HFFc6 (cell line): Measurements from ENCODE around the gene ARPC5. TPM values are rescaled to one million over a fixed set of nuclear protein-coding genes. Genes with fewer than 3 reads are reported as not detected.

Source experiments
- DNase-seq: peaks from one replicate; pipeline ENCODE4 v3.0.0-alpha.2; 2018
- H3K27ac Mint-ChIP-seq: 2 replicates; pipeline ENCODE4 v1.8.0; 2020; ENCODE audit warnings: mild to moderate bottlenecking, mixed read lengths
- H3K27me3 Mint-ChIP-seq: 2 replicates; pipeline ENCODE4 v1.8.0; 2021; ENCODE audit warnings: mild to moderate bottlenecking, moderate library complexity, mixed read lengths; ENCODE audit not compliant: insufficient read depth
- H3K36me3 Mint-ChIP-seq: 2 replicates; pipeline ENCODE4 v1.8.0; 2021; ENCODE audit warnings: low read depth, mixed read lengths
- H3K4me1 Mint-ChIP-seq: 2 replicates; pipeline ENCODE4 v1.8.0; 2020; ENCODE audit warnings: low read depth, mixed read lengths
- H3K4me3 Mint-ChIP-seq: 2 replicates; pipeline ENCODE4 v1.8.0; 2020; ENCODE audit warnings: mild to moderate bottlenecking, moderate library complexity, mixed read lengths
- H3K9me3 Mint-ChIP-seq: 2 replicates; pipeline ENCODE4 v1.8.0; 2020; ENCODE audit warnings: mild to moderate bottlenecking, mixed read lengths
- CTCF ChIP-seq: fragments of 200-600 bp; sonication (generic); IDR thresholded peaks from 2 replicates; pipeline ENCODE4 v1.5.0; 2021; ENCODE audit warnings: antibody characterized with exemption, mild to moderate bottlenecking
- total RNA-seq, 6 experiments: library from RNA; stranded (reverse); fragmentation: NEBNext Ultra II Directional; extraction: Animal tissue kit (Norgen Biotek cat#: 25700); gene quantifications; 2 replicates in 1 of 6; 3 replicates in 5 of 6; pipeline ENCODE4 v1.2.3, GENCODE V29; 2021

Gene ARPC5
- total RNA-seq, 6 experiments from 2014 or later: 231 to 263 (median 249) TPM

- Mint-ChIP-seq H3K36me3 (peaks cover 25% of the 10 kb centered on the region), H3K4me3 (peak overlapping the region; percentile 100), H3K4me1 (peaks cover 46% of the 10 kb centered on the region), H3K27me3 (peaks cover 7% of the 10 kb centered on the region), H3K9me3 (peaks cover 4% of the 10 kb centered on the region; the same call in 1 of the 2 replicates), H3K27ac (peak overlapping the region; percentile 99)
- TF ChIP-seq CTCF: no peak
- DNase-seq: no peak
Observed at GRCh38 chr1:183636783-183637182, 1.2 kb upstream of the ARPC5 start.

DNA sequence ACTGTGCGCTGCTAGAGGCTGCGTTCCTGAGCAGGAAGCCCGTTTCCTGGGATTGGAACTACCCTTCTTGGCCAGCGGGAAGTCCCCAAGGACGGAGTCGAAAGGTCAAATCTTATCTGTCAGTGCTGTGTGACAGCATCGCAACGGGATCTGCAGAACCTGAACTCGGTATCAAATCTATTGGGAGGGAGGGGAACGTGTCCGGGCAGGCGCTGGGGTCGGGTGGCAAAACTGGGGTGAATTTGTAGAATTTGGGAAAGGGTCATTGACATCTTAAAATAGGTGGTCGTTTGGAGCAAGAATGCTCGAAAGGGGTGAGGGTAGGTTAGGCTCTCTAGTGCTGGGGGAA lies 725 bp upstream of the ARPC5 start:
- TF ChIP-seq CTCF: no peak
- H3K9me3 Mint-ChIP-seq: peaks cover 4% of the 10 kb centered on the region; the same call in 1 of the 2 replicates
- H3K27me3 Mint-ChIP-seq: peaks cover 7% of the 10 kb centered on the region
- H3K36me3 Mint-ChIP-seq: peaks cover 29% of the 10 kb centered on the region
- peak overlapping the region; percentile 100 for H3K4me3 Mint-ChIP-seq
- H3K4me1 Mint-ChIP-seq: peaks cover 50% of the 10 kb centered on the region
- peak overlapping the region; percentile 99 for H3K27ac Mint-ChIP-seq
- DNase-seq: no peak

- TF ChIP-seq CTCF: no peak
- Mint-ChIP-seq H3K4me1 (peaks cover 56% of the 10 kb centered on the region), H3K36me3 (peaks cover 39% of the 10 kb centered on the region), H3K4me3 (peak overlapping the region; percentile 100), H3K27me3 (peaks cover 7% of the 10 kb centered on the region), H3K9me3 (peaks cover 4% of the 10 kb centered on the region; the same call in 1 of the 2 replicates), H3K27ac (peak overlapping the region; percentile 99)
- no peak for DNase-seq
Observed at GRCh38 chr1:183635099-183635605, 431 bp downstream of the ARPC5 start.

- Mint-ChIP-seq H3K36me3 (peaks cover 41% of the 10 kb centered on the region), H3K27ac (peak overlapping the region; percentile 99), H3K9me3 (peaks cover 4% of the 10 kb centered on the region; the same call in 1 of the 2 replicates), H3K4me1 (peaks cover 56% of the 10 kb centered on the region), H3K27me3 (peaks cover 7% of the 10 kb centered on the region), H3K4me3 (peak overlapping the region; percentile 100)
- no peak for DNase-seq
- no peak for TF ChIP-seq CTCF
Observed at GRCh38 chr1:183634429-183635065, 1.0 kb downstream of the ARPC5 start.

GRCh38 chr1:183633676-183634343 lies 1.8 kb downstream of the ARPC5 start:
- H3K4me1 Mint-ChIP-seq: peaks cover 62% of the 10 kb centered on the region
- H3K4me3 Mint-ChIP-seq: peak overlapping the region; percentile 100
- peaks cover 49% of the 10 kb centered on the region for H3K36me3 Mint-ChIP-seq
- peak; percentile 89 for DNase-seq
- peaks cover 7% of the 10 kb centered on the region for H3K27me3 Mint-ChIP-seq
- H3K9me3 Mint-ChIP-seq: peaks cover 4% of the 10 kb centered on the region; the same call in 1 of the 2 replicates
- peak; percentile 77 for TF ChIP-seq CTCF
- H3K27ac Mint-ChIP-seq: peak overlapping the region; percentile 99
